Measurements from ENCODE around the gene ZNRD2. TPM values are rescaled to one million over a fixed set of nuclear protein-coding genes. Genes with fewer than 3 reads are reported as not detected.
"Not testable (repeated sequence)": the region's sequence is repeated elsewhere in the genome, so short reads cannot be mapped to it uniquely, and the experiment has no call there.

The ZNRD2 gene
- polyA plus RNA-seq, 4 donors: 45.3 to 69.4 (median 59.0) TPM

GRCh38 chr11:65554057-65554818 is 16.0 kb upstream of the ZNRD2 start:
- DNase-seq (ENCODE audit: low read depth in 4 of 4, low spot score in 2 of 4): no peak

DNA sequence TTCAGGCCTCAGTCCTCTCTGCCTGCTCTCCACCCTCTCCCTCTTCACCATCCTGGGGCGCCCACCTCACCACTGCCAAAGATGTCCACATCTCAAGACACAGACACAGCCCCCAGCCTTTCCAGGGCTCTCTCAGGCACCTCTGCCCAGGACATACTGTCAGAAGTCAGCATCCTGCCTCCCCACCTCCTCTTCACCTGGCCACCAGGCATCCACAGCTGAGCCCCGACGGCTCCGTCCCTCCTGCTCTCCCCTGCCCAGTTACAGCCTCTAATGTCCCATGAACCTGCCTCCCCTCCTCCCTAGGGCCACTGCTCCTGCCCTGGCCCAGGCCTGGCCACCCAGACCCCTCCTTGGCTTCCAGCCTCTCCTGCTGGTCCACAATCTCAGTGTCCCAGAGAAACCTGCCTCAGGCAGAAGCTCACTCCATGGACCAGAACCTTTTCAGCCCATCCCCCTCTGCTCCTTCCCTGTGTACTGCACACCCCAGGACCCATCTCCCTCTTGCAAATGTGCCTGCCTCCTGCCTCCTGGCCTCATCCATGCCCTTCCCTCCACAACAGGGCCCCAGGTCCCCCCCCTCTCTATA is 15.3 kb upstream of the ZNRD2 start:
- no peak for DNase-seq (ENCODE audit: low read depth in 4 of 4, low spot score in 2 of 4)

- DNase-seq (ENCODE audit: low read depth in 4 of 4, low spot score in 2 of 4): no peak
These were observed 14.5 kb upstream of the ZNRD2 start for GRCh38 chr11:65555693-65556231.

DNA sequence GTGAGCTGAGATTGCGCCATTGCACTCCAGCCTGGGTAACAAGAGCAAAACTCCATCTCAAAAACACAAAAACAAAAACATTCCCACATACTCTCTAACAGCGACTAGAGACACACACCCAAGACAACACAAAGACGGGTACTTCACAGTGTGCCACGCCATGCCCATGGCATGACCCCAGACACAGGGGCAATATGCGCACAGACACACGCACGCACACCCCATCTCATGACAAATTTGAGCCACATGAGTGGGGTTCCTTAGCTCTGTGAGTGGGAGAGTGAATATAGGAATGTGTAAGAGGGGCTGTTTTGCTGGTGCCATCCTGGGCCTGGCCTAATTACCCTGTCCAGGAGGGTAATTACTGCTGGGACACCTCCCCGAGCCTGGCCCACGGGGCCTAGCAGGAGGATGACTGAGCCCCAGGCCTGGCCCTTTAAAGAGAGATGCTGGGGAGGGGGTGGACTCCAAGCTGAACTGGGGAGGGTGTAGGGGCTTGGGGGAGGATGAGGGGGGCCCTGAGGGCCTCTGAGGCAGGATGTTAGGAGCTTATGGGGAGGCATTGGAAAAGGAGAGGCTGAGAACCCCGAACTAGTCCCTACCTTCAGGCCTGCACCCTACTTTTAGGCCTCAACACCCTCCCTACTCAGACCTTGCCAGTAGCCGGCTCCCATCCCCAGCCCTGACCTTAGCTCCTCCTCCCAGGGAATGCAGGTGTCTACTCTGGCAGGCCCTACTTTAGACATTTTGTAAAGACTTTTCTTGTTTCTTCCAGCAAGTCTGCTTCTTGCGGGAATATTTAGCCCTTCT is 13.6 kb upstream of the ZNRD2 start:
- DNase-seq (ENCODE audit: low read depth in 4 of 4, low spot score in 2 of 4): no peak

GRCh38 chr11:65557280-65558001 is 12.8 kb upstream of the ZNRD2 start:
- no peak for DNase-seq (ENCODE audit: low read depth in 4 of 4, low spot score in 2 of 4)

- DNase-seq (ENCODE audit: low read depth in 4 of 4, low spot score in 2 of 4): peak in 2 of 4 donors; percentile 52 to 73
These were observed 12.0 kb upstream of the ZNRD2 start, which contains the start of gene LTBP3 for GRCh38 chr11:65558002-65558929. Gene LTBP3 (minus strand): TSS chr11:65558359. CDS start chr11:65557959, 400 bp downstream.

DNA sequence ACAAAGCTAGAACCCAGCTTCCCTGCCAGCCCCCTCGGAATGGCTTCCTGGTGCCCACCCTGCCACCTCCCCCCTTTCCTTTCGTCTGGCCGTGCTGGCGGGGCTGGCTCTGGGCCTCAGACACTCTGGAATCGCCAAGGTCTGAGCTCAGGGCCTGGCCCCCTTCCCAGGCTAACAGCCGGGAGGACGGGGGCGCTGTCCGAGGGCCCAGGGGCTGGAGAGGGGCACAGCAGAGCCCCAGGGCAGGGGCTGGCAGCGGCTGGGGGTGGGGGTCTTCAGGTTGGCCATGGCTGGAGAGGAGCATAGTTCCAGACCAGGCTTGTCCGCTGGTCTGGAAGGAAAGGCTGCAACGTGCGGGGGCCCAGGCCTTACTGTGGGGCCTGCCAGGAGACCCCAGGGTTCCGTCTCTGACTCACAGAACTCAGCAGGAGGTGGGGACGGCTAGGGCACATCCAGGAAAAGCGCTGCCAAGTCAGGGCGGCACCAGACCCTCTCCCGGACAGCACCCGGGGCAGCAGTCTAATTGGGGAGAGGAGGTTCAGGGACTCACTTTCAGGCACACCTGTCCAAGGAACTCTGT is 11.3 kb upstream of the ZNRD2 start:
- no peak for DNase-seq (ENCODE audit: low read depth in 4 of 4, low spot score in 2 of 4)

- no peak for DNase-seq (ENCODE audit: low read depth in 4 of 4, low spot score in 2 of 4)
These were observed 10.7 kb upstream of the ZNRD2 start for GRCh38 chr11:65559535-65559934.

GRCh38 chr11:65559951-65560537 is 10.2 kb upstream of the ZNRD2 start:
- no peak for DNase-seq (ENCODE audit: low read depth in 4 of 4, low spot score in 2 of 4)

DNA sequence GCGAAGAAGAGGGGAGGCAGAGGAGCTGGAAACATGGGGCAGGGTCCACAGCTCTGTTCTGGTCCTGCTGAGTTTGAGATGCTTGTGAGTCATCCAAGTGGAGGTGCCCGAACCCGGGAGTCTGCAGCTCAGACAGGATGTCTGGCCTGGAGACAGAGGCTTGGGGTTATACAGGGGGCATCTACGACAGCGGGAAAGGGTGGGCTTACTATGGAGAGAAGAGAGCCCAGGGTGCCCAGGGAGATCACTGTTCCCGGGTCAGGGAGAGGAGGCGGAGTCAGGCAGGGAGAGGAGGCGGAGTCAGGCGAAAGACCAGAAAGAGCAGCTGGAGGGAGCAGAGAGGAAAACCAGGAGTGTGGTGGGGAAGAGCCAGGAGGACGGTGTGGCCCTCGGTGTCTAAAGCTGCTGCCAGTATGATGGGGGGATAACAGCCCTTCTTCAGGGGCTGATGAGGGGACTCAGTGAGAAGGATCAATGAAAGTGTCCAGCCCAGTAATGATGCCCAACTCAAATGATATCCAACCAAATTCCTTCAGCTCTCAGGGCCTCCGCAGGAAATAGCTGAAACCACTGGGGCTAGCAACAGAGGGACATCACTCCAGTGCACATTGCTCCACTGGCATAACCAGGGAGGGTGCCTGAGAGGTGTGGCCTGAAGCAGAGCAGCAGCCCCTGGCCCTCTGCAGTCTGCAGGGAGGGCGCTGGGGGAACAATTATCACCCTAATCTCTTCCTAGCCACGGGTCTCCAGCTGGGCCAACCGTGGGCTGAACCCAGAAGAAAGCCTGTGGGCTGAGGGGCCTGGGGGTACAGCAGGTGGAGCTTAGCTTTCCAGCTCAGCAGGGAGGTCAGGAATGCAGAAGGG is 9.5 kb upstream of the ZNRD2 start:
- DNase-seq (ENCODE audit: low read depth in 4 of 4, low spot score in 2 of 4): no peak

- no peak for DNase-seq (ENCODE audit: low read depth in 4 of 4, low spot score in 2 of 4)
These were observed 8.3 kb upstream of the ZNRD2 start for GRCh38 chr11:65562020-65562419.

DNA sequence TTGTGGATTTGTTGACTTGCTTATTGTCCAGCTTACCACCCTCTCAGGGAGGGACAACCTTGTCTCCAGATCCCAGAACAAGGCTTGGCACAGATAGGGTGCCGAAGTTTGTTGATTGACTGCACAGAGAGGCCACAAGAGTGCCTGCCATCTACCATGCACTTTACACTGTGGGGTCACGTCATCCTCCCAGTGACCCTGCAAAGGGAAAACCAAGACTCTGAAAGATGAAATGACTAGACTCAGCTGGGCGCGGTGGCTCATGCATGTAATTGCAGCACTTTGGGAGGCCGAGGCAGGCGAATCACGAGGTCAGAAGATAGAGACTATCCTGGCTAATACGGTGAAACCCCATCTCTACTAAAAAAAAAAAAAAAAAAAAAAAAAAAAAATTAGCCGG is 7.5 kb upstream of the ZNRD2 start:
- DNase-seq (ENCODE audit: low read depth in 4 of 4, low spot score in 2 of 4): no peak

- DNase-seq (ENCODE audit: low read depth in 4 of 4, low spot score in 2 of 4): no peak
These were observed 6.7 kb upstream of the ZNRD2 start for GRCh38 chr11:65563601-65564000.

DNA sequence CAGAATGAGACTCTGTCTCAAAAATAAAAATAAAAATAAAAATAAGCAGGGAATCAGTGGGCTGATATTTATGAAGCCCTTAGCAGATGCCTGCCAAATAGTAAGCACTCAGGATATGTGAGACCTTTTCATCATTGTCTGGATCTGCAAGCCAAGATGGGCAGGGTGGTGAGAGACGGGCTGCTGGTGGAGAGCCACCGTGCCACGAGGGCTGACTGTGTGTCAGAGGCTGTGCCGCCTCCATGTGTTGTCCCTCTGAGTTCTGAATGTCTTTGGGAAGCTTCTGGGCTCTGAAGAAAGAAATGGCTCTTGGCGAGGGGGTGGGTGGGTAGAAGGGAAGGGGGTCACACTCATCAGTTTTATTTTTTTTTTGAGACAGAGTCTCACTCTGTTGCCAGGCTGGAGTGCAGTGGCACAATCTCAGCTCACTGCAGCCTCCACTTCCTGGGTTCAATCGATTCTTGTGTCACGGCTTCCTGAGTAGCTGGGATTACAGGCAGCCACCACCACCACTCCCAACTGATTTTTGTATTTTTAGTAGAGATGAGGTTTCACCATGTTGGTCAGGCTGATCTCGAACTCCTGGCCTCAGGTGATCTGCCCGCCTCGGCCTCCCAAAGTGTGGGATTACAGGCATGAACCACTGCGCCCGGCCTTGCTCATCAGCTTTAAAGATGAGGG is 5.3 kb upstream of the ZNRD2 start:
- not testable (repeated sequence) for DNase-seq (ENCODE audit: low read depth in 4 of 4, low spot score in 2 of 4)

DNA sequence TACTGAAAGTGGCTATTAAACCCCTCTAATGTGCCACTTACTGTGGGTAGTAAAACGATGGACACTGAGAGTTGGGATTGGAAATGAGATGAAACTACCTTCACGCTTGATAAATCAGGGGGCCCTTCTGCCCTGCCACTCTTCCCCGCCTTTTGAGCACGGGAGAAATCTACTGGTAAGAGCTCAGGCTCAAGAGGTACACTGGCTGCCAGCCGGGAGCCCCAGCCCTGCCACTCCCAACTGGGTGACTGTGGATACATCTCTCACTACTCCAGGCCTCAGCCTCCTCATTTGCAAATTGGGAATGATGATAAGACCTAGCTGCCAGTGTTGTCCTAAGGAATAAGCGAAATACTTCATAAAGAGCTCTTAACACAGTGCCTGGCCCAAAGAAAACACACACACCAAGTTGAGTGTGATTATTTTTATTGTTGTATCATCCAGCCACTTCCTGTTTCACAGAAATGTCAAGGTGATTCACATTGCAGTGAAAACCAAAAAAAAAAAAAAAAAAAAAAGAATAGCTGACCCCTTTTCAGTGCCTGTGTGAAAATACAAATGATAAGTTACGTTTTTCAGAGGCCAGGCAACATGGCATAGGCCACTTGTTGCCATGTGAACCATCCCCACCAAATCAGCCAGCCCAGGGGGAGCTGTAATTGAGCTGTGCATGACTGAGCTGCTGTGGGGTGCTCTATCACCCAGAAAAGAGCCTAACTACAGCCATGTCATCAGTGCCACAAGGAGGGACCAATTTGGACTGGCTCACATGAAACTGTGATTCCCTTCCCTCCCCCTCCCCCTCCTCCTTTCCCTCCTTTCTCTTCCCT is 4.4 kb upstream of the ZNRD2 start:
- DNase-seq (ENCODE audit: low read depth in 4 of 4, low spot score in 2 of 4): no peak

Data from left renal cortex interstitium (tissue), 4 donors.